Measurements from ENCODE around the gene ORAI3. TPM values are rescaled to one million over a fixed set of nuclear protein-coding genes. Genes with fewer than 3 reads are reported as not detected.

The ORAI3 gene
- total and polyA plus RNA-seq, 2 of the 13 experiments (the other 11 are each of a cell fraction or from before 2014, with no cell fraction given) = 11.4 to 32.0 TPM

DNA sequence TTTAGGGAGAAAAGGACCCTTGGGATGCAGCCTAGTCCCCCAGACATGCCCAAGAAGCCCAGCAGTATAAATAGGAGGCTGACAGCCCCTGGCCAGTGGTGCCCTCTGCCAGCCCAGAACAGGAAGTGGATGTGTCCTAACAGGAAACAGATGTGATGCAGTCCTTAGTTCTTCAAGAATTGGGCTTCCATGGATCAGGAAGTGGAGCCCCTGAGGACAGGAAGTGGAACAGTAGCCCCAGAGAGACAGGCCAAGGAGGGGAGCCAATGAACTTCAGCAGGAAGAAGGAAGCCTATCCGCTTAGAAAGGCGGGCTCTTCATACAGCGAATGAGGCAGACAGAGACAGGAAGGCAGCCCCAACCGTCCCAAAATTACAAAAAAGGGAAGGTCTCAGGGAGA lies 45.3 kb upstream of the ORAI3 start:
- no peak overlapping the region for H3K4me2 ChIP-seq (ENCODE audit: low read depth, low read length)
- no peaks in the 10 kb centered on the region for H3K9me3 ChIP-seq (ENCODE audit: low read length)
- in situ Hi-C loops (cut with HindIII; ENCODE audit: extremely low pct_ligation_motif_present, low pct_unique_long_range_greater_than_20kb) (no loop called here), intact Hi-C loops (cut with micrococcal nuclease; ENCODE audit: unreplicated experiment) (loop anchor here (2.0 kb wide), 1 partner anchor 59 kb away; no protein-coding TSS in a partner anchor)
- FAIRE-seq (no peak), DNase-seq (ENCODE audit: low spot score) (peak; percentile 38), ATAC-seq (no peak)
- no peak overlapping the region for H3K4me3 ChIP-seq (replicated peaks in 1 of 3; ENCODE audit: insufficient read depth in 1 of 3, low read depth in 2 of 3, low read length in 3 of 3)
- H3K4me1 ChIP-seq (ENCODE audit: insufficient read depth, low read length) = peaks cover 65% of the 10 kb centered on the region
- 93% methylated on average over 4 of the region's 4 CpGs for WGBS (ENCODE audit: low lambda C conversion rate)
- no peak overlapping the region for H3K9ac ChIP-seq (ENCODE audit: insufficient read depth, low read depth, low read length)
- H3K79me2 ChIP-seq (ENCODE audit: insufficient read depth, low read length) = no peaks in the 10 kb centered on the region
- BruUV-seq (replicated peaks) = no TSS peak
- H3K27ac ChIP-seq (ENCODE audit: extremely low read length, insufficient read depth, low read length) = no peak overlapping the region
- H3K36me3 ChIP-seq (replicated peaks in 1 of 2; ENCODE audit: control insufficient read depth in 1 of 2, insufficient read depth in 2 of 2, low read length in 2 of 2) = no peaks in the 10 kb centered on the region
- H3K27me3 ChIP-seq (ENCODE audit: control insufficient read depth in 1 of 2, insufficient read depth in 2 of 2, low read length in 2 of 2) = no peaks in the 10 kb centered on the region
- ChIA-PET CTCF (ENCODE audit: low intra/inter-chr PET ratio, low total read pairs) (no interaction called here), POLR2A (interaction anchor here (1.0 to 3.6 kb wide), 2 partner anchors 14 to 58 kb away, joined by 3 to 29 read pairs; no protein-coding TSS in a partner anchor)
- peak overlapping the region; percentile 51 for H2AFZ ChIP-seq (ENCODE audit: low read length)
- no peaks in the 10 kb centered on the region for H4K20me1 ChIP-seq (ENCODE audit: insufficient read depth, low read length)
- TF ChIP-seq NONO (IDR thresholded peaks at IDR 0.05) (no peak), NONO (CRISPR knock-in tag; conservative IDR thresholded peaks at IDR 0.05) (no peak), ZNF891 (CRISPR knock-in tag; IDR thresholded peaks at IDR 0.05) (no peak), ZFX (CRISPR knock-in tag; IDR thresholded peaks at IDR 0.05; ENCODE audit: low read depth) (0 out of 2 replicates have a peak, but pooled peaks have one; percentile 18), NFYB (CRISPR knock-in tag; IDR thresholded peaks at IDR 0.05) (peak; percentile 57), NR2C2 (CRISPR knock-in tag; IDR thresholded peaks at IDR 0.05; ENCODE audit: borderline replicate concordance) (peak; percentile 28; the same call in 1 of the 2 replicates), ZNF563 (CRISPR knock-in tag; IDR thresholded peaks at IDR 0.05) (no peak), ZNF841 (CRISPR knock-in tag; IDR thresholded peaks at IDR 0.05; ENCODE audit: borderline replicate concordance) (no peak), ZNF343 (CRISPR knock-in tag; IDR thresholded peaks at IDR 0.05) (0 out of 2 replicates have a peak, but pooled peaks have one; percentile 22), GABPA (IDR thresholded peaks at IDR 0.05; ENCODE audit: low read depth, low read length) (peak; percentile 50), GABPA (CRISPR knock-in tag; IDR thresholded peaks at IDR 0.05; ENCODE audit: low read depth) (peak; percentile 87), KAT8 (CRISPR knock-in tag; IDR thresholded peaks at IDR 0.05) (peak; percentile 62), CTCF (CRISPR knock-in tag; IDR thresholded peaks at IDR 0.05) (peak; percentile 2; the same call in 1 of the 2 replicates), ELF1 (CRISPR knock-in tag; IDR thresholded peaks at IDR 0.05) (peak; percentile 46; the same call in 1 of the 2 replicates), PHF20 (CRISPR knock-in tag; IDR thresholded peaks at IDR 0.05) (peak; percentile 53), RXRB (CRISPR knock-in tag; IDR thresholded peaks at IDR 0.05; ENCODE audit: borderline replicate concordance) (no peak), ZNF598 (CRISPR knock-in tag; IDR thresholded peaks at IDR 0.05; ENCODE audit: borderline replicate concordance) (no peak), MEIS1 (CRISPR knock-in tag; IDR thresholded peaks at IDR 0.05; ENCODE audit: borderline replicate concordance) (0 out of 2 replicates have a peak, but pooled peaks have one; percentile 29), ZNF501 (CRISPR knock-in tag; IDR thresholded peaks at IDR 0.05) (no peak), THAP11 (CRISPR knock-in tag; IDR thresholded peaks at IDR 0.05) (peak; percentile 44; the same call in 1 of the 2 replicates), ZFY (CRISPR knock-in tag; IDR thresholded peaks at IDR 0.05) (peak; percentile 21; the same call in 1 of the 2 replicates), ZNF614 (CRISPR knock-in tag; IDR thresholded peaks at IDR 0.05; ENCODE audit: borderline replicate concordance) (no peak), NFYC (CRISPR knock-in tag; IDR thresholded peaks at IDR 0.05) (0 out of 2 replicates have a peak, but pooled peaks have one; percentile 30), ZNF580 (CRISPR knock-in tag; IDR thresholded peaks at IDR 0.05; ENCODE audit: borderline replicate concordance, low read depth) (no peak)
